ENCODE results near the gene STAT1. TPM values are rescaled to one million over a fixed set of nuclear protein-coding genes. Genes with fewer than 3 reads are reported as not detected.

The STAT1 gene
- total RNA-seq, 1 donor: 89.9 TPM

Other genes with a start within 250 kb of the STAT1 start
- 256 TPM for gene GLS, start 133.3 kb downstream of the STAT1 start, total RNA-seq
- gene STAT4, start 136.8 kb upstream of the STAT1 start, total RNA-seq: 163 TPM
- 0.73 TPM for gene MYO1B, start 231.2 kb upstream of the STAT1 start, total RNA-seq